ENCODE data around the gene CEP112.

DNA sequence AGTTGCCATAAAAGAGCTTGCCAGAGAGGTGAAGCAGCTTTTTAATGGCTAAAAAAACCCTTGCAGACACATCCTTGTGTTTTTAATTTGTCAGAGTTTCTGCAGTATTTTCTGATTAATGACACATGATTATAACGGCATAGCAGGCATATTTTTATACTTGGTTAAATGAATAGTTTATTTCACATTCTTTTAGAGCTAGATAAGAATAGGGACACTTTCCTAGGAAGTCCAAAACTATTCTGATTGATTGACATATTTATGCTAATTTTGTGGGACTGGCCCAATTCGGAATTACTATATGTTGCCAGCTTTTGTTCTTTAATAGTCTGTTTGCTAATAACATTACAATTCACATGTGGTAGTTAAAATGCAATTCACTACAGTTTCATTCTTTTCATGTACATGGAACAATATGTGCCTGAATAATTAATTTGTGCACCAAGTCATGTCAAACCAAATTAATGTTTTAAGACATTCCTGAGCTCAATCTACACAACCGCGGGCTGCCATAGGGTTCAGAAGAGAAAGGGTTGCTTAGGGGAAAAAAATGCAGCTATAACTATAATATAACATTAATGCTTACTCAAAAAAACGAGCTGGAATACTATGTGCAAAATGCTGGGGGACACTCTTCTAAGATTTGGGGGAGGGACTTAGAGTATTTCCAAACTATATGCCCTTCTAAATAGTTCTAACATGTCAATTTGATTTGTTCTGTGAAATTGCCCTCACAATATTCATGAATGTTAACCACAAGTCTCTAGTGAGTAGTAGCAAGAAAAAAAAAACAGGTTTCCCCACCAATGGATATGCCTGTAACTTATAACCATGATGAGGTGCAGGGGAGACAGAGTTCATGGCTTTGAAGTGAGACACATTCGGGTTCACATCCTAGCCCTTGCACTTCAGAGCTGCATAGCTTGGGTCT is 305.4 kb downstream of the CEP112 start:
- no peak for TF ChIP-seq POLR2AphosphoS5 (IDR thresholded peaks at IDR 0.05; ENCODE audit: borderline replicate concordance, low read depth, low read length)
- TF ChIP-seq EZH2 (IDR thresholded peaks at IDR 0.05), result no peak

All from SK-N-MC (cell line).